Measurements from ENCODE around the gene CEP41. TPM values are rescaled to one million over a fixed set of nuclear protein-coding genes. Genes with fewer than 3 reads are reported as not detected.

The CEP41 gene
- total RNA-seq, 2 experiments from 2014 or later, result 22.0 to 23.3 TPM

DNA sequence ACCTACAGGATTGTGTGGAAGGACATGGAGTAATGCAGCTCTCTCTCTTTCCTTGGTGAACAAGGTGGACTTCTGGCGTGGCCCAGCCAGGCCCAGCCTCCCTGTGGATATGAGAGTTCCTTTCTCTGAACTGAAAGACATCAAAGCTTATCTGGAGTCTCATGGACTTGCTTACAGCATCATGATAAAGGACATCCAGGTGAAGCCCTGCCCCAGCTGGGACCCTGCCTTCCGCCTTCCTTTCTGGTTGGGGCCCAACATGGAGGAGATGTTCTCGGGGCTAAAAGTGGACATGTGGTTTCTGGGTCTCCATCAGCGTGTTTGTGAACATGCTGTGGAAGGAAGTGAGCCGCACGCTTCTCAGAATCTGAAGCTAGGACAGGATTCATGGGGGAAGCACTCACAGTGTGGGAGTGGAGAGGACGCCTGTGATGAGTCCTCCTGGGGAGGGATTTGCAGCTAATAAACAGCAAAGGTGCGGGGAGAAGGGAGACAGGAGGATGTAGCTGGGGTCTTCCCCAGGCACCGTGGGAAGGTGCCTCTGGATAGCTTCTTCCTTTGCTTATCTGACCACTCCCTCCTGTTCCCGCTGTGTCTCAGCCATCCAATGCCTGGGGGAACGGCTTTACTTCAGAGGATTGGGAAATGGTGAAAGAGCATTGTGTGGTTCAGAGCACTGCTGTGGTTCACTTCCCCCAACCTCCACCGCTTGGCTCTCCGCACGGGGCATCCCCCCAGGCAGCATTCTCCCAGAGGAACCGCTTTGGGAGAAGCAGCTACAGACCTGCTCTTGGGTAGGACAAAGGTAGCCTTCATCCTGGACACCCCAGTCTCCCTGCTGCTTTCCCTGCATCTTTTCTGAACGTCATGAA lies 90.7 kb downstream of the CEP41 start:
- no peak overlapping the region for H3K27ac Mint-ChIP-seq
- no peak for ATAC-seq

DNA sequence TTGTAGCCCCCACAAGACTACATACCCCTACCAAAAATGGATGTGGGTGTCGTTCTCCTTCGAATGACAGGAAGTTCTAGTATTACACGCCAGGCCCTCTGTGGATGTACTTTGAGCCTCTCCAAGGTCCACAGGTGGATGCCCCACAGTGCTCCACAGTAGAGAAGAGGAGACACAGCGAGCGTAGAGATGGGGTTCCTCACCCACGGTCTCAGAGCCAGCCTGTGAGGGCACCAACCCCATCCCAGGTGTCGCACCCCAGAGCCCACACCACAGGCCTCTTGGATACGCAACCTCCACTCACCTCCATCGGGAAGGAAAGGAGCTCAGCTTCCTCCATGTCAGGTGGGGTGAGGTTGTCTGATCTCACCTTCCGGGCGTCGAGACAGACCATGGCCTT lies 93.9 kb downstream of the CEP41 start:
- no peak for ATAC-seq
- Mint-ChIP-seq H3K4me1 (peaks cover 16% of the 10 kb centered on the region), H3K27ac (no peak overlapping the region), H3K27me3 (peaks cover 19% of the 10 kb centered on the region), H3K4me3 (no peak overlapping the region), H3K9me3 (ENCODE audit: low read depth) (no peaks in the 10 kb centered on the region), H3K36me3 (no peaks in the 10 kb centered on the region)
- CTCF ChIA-PET, result no interaction called here
- DNase-seq, result no peak

More for the DNA sequence above, 90.7 kb downstream of the CEP41 start:
- Mint-ChIP-seq H3K4me1 (peaks cover 16% of the 10 kb centered on the region), H3K36me3 (no peaks in the 10 kb centered on the region), H3K9me3 (ENCODE audit: low read depth) (no peaks in the 10 kb centered on the region), H3K4me3 (no peak overlapping the region), H3K27me3 (peaks cover 10% of the 10 kb centered on the region)
- DNase-seq, result no peak
- CTCF ChIA-PET, result no interaction called here

DNA sequence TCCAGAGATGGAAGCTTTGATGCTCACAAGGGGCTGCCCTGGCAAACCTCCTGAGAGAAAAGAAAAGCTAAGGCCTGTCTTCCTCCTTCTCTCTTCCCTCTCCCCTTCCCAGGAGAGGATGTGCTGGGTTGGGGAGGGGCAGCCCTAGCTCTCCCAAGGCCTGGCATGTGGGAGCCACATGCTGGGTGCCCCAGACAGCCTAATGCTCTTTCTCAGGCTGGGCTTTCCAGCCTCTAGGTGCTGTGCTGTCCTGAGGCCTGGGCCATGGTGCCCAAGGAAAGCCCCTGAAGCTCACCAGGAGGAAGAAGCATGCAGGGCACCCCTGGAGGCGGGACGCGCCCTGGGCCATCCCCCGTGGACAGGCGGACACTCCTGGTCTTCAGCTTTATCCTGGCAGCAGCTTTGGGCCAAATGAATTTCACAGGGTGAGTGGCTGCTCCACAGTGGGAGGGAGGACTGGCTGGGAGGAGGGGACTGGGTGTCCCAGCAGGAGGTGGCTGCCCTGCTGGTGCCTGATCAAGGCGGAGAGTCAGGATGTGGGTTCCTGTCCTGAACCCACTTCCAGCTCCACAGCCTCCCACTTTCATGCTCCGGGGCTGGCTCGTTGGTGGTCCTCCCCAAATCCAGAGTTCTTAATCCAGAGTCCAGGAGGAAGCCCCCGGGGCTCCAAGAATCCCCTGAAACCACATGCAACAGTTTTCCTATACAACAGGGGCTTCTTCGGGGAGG lies 94.5 kb downstream of the CEP41 start:
- CTCF ChIA-PET, result no interaction called here
- Mint-ChIP-seq H3K4me3 (no peak overlapping the region), H3K9me3 (ENCODE audit: low read depth) (no peaks in the 10 kb centered on the region)

DNA sequence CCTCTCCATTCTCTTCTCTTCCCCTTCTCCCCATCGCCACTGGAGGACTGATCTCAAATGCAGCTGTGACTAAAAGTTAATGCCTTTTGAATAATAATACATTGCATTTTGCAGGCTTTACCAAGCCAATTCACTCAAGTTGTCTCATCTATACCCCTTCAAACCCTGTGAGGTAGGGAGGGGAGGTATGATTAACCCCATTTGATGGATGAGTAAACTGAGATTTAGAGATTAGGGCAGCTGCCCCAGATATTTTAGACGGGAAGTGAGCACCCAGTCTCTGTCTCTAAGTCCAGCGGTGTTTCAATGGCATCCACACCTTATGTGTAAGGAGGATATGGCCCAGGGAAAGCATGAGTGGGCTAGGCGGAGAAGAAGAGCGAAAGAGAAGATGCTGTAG lies 95.1 kb downstream of the CEP41 start:
- CTCF ChIA-PET, result no interaction called here
- Mint-ChIP-seq H3K4me3 (no peak overlapping the region), H3K9me3 (ENCODE audit: low read depth) (no peaks in the 10 kb centered on the region), H3K36me3 (no peaks in the 10 kb centered on the region), H3K4me1 (peaks cover 7% of the 10 kb centered on the region), H3K27ac (no peak overlapping the region), H3K27me3 (peaks cover 12% of the 10 kb centered on the region)
- DNase-seq (no peak), ATAC-seq (no peak)

More for the DNA sequence above, 94.5 kb downstream of the CEP41 start:
- peaks cover 13% of the 10 kb centered on the region for H3K4me1 Mint-ChIP-seq
- DNase-seq (no peak), ATAC-seq (no peak)
- H3K27ac Mint-ChIP-seq, result no peak overlapping the region
- no peaks in the 10 kb centered on the region for H3K36me3 Mint-ChIP-seq
- peaks cover 17% of the 10 kb centered on the region for H3K27me3 Mint-ChIP-seq

DNA sequence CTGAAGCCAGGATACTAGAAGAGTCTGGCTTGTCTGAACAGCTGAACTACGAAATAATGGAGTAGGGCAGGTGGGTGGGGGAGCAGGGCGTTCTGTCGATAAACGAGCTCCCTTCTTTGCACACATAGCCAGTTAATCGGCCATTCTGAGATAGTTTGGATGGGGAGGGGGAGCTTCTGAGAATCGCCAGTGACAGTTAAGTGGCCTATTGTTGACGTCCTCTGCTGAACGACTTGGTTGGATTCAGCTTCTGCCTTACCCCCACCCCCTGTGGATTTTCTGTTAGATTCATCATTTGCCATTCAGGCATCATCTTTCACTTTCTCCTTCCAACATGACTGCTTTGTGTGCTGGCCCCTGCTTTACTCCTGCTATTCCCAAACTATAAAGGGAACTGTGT lies 95.7 kb downstream of the CEP41 start:
- no peak for ATAC-seq
- CTCF ChIA-PET, result no interaction called here
- H3K4me1 Mint-ChIP-seq, result peaks cover 3% of the 10 kb centered on the region

DNA sequence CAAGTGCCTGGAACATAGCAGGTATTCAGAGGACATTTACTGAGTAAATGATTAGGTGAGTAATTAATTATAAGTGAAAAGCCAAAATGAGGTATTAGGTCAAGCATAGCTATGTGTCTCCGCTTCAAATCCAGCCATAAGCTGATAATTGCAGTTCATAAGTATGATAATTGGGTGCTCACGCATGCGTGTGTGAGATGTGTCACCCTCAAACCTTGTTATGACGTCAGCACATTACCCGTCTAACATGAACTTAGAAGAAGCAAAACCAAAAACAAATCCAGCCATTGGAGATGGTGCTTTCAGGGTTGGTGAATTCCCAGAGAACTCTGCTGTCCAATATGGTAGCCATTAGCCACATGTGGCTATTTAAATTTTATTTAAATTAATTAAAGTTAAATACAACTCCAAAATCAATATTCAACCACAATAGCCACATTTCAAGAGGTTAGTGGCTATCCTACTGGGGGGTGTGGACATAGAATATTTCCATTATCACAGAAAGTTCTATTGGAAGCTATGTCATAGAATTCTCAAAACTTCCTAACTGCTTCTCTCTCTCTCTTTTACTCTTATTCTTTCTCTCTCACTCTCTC lies 96.4 kb downstream of the CEP41 start, which contains the start of gene CPA5:
Gene CPA5 (plus strand): TSS at position 546 of the 596 bp plus-strand sequence. CDS start 1,670 bp downstream, outside the sequence.
- no peak for ATAC-seq
- H3K4me1 Mint-ChIP-seq, result no peaks in the 10 kb centered on the region
- no peak within 1 kb of the TSS for H3K27ac Mint-ChIP-seq
- no peaks in the 10 kb centered on the region for H3K36me3 Mint-ChIP-seq
- no peak within 1 kb of the TSS for H3K4me3 Mint-ChIP-seq
- CTCF ChIA-PET, result no interaction called here
- no peaks in the 10 kb centered on the region for H3K9me3 Mint-ChIP-seq (ENCODE audit: low read depth)
- no peak for DNase-seq
- H3K27me3 Mint-ChIP-seq, result peaks cover 9% of the 10 kb centered on the region

More for the DNA sequence above, 95.7 kb downstream of the CEP41 start:
- no peaks in the 10 kb centered on the region for H3K36me3 Mint-ChIP-seq
- DNase-seq, result no peak
- H3K27ac Mint-ChIP-seq, result no peak overlapping the region
- H3K4me3 Mint-ChIP-seq, result no peak overlapping the region
- H3K27me3 Mint-ChIP-seq, result peaks cover 9% of the 10 kb centered on the region
- no peaks in the 10 kb centered on the region for H3K9me3 Mint-ChIP-seq (ENCODE audit: low read depth)

Other genes starting within 250 kb of the CEP41 start
- gene TMEM209, start 235.6 kb downstream of the CEP41 start, total RNA-seq, result 10 to 100 TPM; 39.5 to 44.5 TPM
- gene SSMEM1, start 233.2 kb downstream of the CEP41 start, total RNA-seq, result not detected
- not detected for gene CPA2, start 174.2 kb downstream of the CEP41 start, total RNA-seq
- not detected for gene CPA4, start 147.9 kb downstream of the CEP41 start, total RNA-seq
- 1 to 10 TPM; 3.4 to 4.0 TPM for gene CPA5, start 96.2 kb downstream of the CEP41 start, total RNA-seq
- not detected for gene CPA1, start 60.5 kb downstream of the CEP41 start, total RNA-seq
- 1 to 10 TPM; 2.5 to 3.2 TPM for gene MEST, start 51.1 kb upstream of the CEP41 start, total RNA-seq
- 10 to 100 TPM; 17.6 to 21.1 TPM for gene COPG2, start 227.7 kb upstream of the CEP41 start, total RNA-seq
- not detected for gene TSGA13, start 245.5 kb upstream of the CEP41 start, total RNA-seq